ENCODE results near the gene HS3ST2.

GRCh38 chr16:22775220-22775922 is 38.6 kb upstream of the HS3ST2 start:
- TF ChIP-seq CTCF (IDR thresholded peaks at IDR 0.05) (no peak), POLR2A (IDR thresholded peaks at IDR 0.05) (no peak), POLR2AphosphoS5 (IDR thresholded peaks at IDR 0.05) (no peak)
